ENCODE results near the gene HOXA6. TPM values are rescaled to one million over a fixed set of nuclear protein-coding genes. Genes with fewer than 3 reads are reported as not detected.
A peak's percentile ranks its signal among the peaks of the same experiment; 100 is the strongest.

HOXA6 gene
- total and polyA plus RNA-seq, 2 donors (not counting 1 experiment from before 2014, with no cell fraction given) = 1.2 to 3.6 TPM

DNA sequence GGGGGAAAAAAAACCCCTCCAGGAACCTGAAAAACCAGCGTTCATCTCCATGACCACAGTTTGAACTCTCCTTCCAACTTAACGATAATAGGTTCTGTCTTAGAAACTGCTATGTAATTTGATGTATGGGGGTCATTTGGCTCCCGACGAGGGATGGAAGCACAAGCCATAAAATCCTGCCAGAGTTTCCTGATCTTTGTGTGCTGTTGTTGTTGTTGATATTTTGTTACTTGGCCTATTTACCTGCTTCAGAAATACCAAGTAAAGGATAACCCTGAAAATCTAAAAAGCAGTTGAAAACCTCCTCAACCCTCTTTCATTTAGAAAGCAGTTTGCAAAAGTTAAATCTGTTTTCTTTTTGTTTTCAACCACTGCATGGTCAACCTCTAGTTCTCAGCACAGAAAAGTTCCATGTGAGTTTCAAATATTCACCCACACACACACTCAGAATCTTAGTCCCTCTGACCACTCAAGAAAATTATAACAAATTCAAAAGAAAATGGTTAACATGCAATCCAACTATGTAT, 35.8 kb downstream of the HOXA6 start:
- DNase-seq (ENCODE audit: low read depth in 2 of 2) = peak in 1 of 2 donors; percentile 56
- Histone ChIP-seq H3K4me2 (ENCODE audit: extremely low read depth, insufficient read depth, low read length) (peak overlapping the region; percentile 96), H3K27ac (ENCODE audit: insufficient read depth, low read length) (peak overlapping the region; percentile 93), H4K20me1 (ENCODE audit: control insufficient read depth, extremely low read depth, insufficient read depth, low read length) (no peaks in the 10 kb centered on the region), H3K9ac (ENCODE audit: insufficient read depth, low read length) (no peak overlapping the region), H2AFZ (ENCODE audit: low read length) (no peak overlapping the region), H3K4me3 (replicated peaks in 1 of 4; ENCODE audit: control extremely low read depth in 1 of 4, insufficient read depth in 1 of 4, low read depth in 3 of 4, low read length in 4 of 4) (peak overlapping the region in 3 of 4 experiments; percentile 51 to 92 (median 76)), H3K4me1 (ENCODE audit: control insufficient read depth, extremely low read depth, insufficient read depth, low read length) (peaks cover 22% of the 10 kb centered on the region), H3K36me3 (ENCODE audit: control insufficient read depth, insufficient read depth, low read length) (no peaks in the 10 kb centered on the region), H3K9me3 (ENCODE audit: control insufficient read depth, insufficient read depth, low read depth, low read length) (no peaks in the 10 kb centered on the region), H3K27me3 (ENCODE audit: control insufficient read depth, insufficient read depth, low read length) (no peaks in the 10 kb centered on the region), H3K79me2 (ENCODE audit: control insufficient read depth, insufficient read depth, low read length) (peaks cover 63% of the 10 kb centered on the region)
- TF ChIP-seq, protein P1, sequence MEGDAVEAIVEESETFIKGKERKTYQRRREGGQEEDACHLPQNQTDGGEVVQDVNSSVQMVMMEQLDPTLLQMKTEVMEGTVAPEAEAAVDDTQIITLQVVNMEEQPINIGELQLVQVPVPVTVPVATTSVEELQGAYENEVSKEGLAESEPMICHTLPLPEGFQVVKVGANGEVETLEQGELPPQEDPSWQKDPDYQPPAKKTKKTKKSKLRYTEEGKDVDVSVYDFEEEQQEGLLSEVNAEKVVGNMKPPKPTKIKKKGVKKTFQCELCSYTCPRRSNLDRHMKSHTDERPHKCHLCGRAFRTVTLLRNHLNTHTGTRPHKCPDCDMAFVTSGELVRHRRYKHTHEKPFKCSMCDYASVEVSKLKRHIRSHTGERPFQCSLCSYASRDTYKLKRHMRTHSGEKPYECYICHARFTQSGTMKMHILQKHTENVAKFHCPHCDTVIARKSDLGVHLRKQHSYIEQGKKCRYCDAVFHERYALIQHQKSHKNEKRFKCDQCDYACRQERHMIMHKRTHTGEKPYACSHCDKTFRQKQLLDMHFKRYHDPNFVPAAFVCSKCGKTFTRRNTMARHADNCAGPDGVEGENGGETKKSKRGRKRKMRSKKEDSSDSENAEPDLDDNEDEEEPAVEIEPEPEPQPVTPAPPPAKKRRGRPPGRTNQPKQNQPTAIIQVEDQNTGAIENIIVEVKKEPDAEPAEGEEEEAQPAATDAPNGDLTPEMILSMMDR (conservative IDR thresholded peaks at IDR 0.05 in 1 of 2, IDR thresholded peaks at IDR 0.05 in 1 of 2; ENCODE audit: low read depth in 1 of 2, low read length in 2 of 2) = no peak
- no peak for TF ChIP-seq EZH2 (IDR thresholded peaks at IDR 0.05; ENCODE audit: low read length, missing control alignments)

DNA sequence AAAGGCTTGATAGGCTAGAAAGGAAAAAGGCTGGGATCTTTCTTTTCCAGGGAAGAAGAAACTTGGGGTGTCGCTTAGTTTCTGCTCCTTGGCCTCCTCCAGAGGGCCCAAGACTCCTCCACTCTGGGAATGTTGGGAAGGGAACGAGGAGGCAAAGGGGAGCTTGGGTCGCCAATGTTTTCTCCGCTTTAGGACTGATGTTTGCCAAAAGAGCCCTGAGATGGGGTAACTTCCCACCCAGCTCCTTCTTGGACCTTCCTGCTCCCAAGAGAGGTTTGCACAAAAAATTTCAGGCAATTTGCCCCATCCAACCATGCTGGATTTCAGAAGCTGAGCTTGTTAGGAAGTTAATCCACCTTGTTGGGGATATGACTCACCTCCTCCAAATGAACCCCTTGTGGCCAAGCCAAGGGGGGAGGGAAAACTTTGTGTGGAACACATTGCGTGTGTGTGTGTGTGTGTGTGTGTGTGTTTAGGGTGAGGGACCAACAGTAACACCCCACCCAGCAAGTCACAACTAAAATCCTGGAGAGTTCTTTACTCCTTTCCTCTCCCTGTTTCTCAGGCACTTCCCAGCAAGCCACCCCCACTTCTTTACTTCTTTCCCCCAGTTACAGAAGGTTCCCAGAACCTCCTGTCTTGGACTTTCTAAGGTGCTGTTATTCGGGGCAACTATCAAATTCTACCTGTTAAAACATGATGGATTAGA, 36.4 kb downstream of the HOXA6 start:
- Histone ChIP-seq H2AFZ (ENCODE audit: low read length) (no peak overlapping the region), H3K4me1 (ENCODE audit: control insufficient read depth, extremely low read depth, insufficient read depth, low read length) (peaks cover 22% of the 10 kb centered on the region), H3K27ac (ENCODE audit: insufficient read depth, low read length) (peak overlapping the region; percentile 93), H3K9ac (ENCODE audit: insufficient read depth, low read length) (no peak overlapping the region), H3K79me2 (ENCODE audit: control insufficient read depth, insufficient read depth, low read length) (peaks cover 63% of the 10 kb centered on the region), H4K20me1 (ENCODE audit: control insufficient read depth, extremely low read depth, insufficient read depth, low read length) (no peaks in the 10 kb centered on the region), H3K4me3 (replicated peaks in 1 of 4; ENCODE audit: control extremely low read depth in 1 of 4, insufficient read depth in 1 of 4, low read depth in 3 of 4, low read length in 4 of 4) (peak overlapping the region in 3 of 4 experiments; percentile 3 to 92 (median 76)), H3K4me2 (ENCODE audit: extremely low read depth, insufficient read depth, low read length) (peak overlapping the region; percentile 96), H3K27me3 (ENCODE audit: control insufficient read depth, insufficient read depth, low read length) (no peaks in the 10 kb centered on the region), H3K36me3 (ENCODE audit: control insufficient read depth, insufficient read depth, low read length) (no peaks in the 10 kb centered on the region), H3K9me3 (ENCODE audit: control insufficient read depth, insufficient read depth, low read depth, low read length) (no peaks in the 10 kb centered on the region)
- TF ChIP-seq EZH2 (IDR thresholded peaks at IDR 0.05; ENCODE audit: low read length, missing control alignments) = no peak
- TF ChIP-seq, protein P1 (conservative IDR thresholded peaks at IDR 0.05 in 1 of 2, IDR thresholded peaks at IDR 0.05 in 1 of 2; ENCODE audit: low read depth in 1 of 2, low read length in 2 of 2) = no peak
- DNase-seq (ENCODE audit: low read depth in 2 of 2) = peak; percentile 88 to 96

DNA sequence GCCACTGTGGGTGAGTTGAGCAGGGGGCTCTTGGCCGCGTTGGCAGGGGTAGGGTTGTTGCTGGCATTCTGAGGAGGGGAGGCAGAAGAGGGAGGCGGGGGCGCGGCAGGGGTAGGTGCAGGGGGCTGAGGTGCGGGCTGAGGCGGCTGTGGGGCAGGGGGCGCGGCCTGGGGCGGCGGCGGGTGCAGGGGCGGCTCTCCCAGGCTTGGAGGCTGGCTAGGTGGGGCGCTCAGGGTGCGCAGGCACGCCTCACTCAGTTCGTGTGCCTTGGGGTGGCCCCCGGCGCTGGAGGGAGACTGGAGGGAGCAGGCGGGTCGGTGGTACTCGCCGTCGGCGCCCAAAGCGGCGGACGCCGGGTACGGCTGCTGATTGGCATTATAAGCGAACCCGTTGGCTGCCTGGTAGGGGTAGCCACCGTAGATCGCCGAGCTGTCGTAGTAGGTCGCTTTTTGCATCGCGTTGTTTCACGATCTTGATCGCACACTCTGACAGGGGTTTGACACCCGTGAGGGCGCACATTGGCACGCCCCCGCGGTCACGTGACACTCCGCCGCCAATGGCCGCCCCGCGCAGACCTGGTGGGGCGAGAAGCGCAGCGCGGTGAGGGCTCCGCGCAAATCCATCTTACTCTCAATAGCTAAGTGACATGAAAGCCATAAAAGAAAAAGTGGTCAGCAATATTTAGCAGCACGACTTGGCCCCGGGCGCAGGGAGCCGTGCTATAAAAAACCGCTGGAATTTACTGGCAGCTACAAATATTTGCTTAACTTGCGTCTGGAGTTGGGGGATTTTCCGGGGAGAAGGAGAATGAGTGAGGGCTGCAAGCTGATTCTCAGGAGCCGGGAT, 37.2 kb downstream of the HOXA6 start:
- peak; percentile 95 to 98 for DNase-seq (ENCODE audit: low read depth in 2 of 2)
- no peak overlapping the region for H2AFZ ChIP-seq (ENCODE audit: low read length)
- H3K27me3 ChIP-seq (ENCODE audit: control insufficient read depth, insufficient read depth, low read length) = no peaks in the 10 kb centered on the region
- no peaks in the 10 kb centered on the region for H4K20me1 ChIP-seq (ENCODE audit: control insufficient read depth, extremely low read depth, insufficient read depth, low read length)
- peak overlapping the region; percentile 39 for H3K9ac ChIP-seq (ENCODE audit: insufficient read depth, low read length)
- peak overlapping the region; percentile 93 for H3K27ac ChIP-seq (ENCODE audit: insufficient read depth, low read length)
- TF ChIP-seq EZH2 (IDR thresholded peaks at IDR 0.05; ENCODE audit: low read length, missing control alignments) = no peak
- TF ChIP-seq, protein P1 (conservative IDR thresholded peaks at IDR 0.05 in 1 of 2, IDR thresholded peaks at IDR 0.05 in 1 of 2; ENCODE audit: low read depth in 1 of 2, low read length in 2 of 2) = no peak
- peaks cover 64% of the 10 kb centered on the region for H3K79me2 ChIP-seq (ENCODE audit: control insufficient read depth, insufficient read depth, low read length)
- H3K4me1 ChIP-seq (ENCODE audit: control insufficient read depth, extremely low read depth, insufficient read depth, low read length) = peaks cover 27% of the 10 kb centered on the region
- H3K4me2 ChIP-seq (ENCODE audit: extremely low read depth, insufficient read depth, low read length) = peak overlapping the region; percentile 38
- H3K9me3 ChIP-seq (ENCODE audit: control insufficient read depth, insufficient read depth, low read depth, low read length) = no peaks in the 10 kb centered on the region
- no peaks in the 10 kb centered on the region for H3K36me3 ChIP-seq (ENCODE audit: control insufficient read depth, insufficient read depth, low read length)
- peak overlapping the region; percentile 3 to 92 (median 20) for H3K4me3 ChIP-seq (replicated peaks in 1 of 4; ENCODE audit: control extremely low read depth in 1 of 4, insufficient read depth in 1 of 4, low read depth in 3 of 4, low read length in 4 of 4)
